HG03039 (cell line): ENCODE data around the gene FAM222A.

Experiments
- ATAC-seq: cut with Tn5 transposase; IDR thresholded peaks from one replicate; pipeline ENCODE4 v1.9.1; 2021; ENCODE audit warnings: mild to moderate bottlenecking, moderate library complexity; ENCODE audit not compliant: unreplicated experiment

The FAM222A gene

DNA sequence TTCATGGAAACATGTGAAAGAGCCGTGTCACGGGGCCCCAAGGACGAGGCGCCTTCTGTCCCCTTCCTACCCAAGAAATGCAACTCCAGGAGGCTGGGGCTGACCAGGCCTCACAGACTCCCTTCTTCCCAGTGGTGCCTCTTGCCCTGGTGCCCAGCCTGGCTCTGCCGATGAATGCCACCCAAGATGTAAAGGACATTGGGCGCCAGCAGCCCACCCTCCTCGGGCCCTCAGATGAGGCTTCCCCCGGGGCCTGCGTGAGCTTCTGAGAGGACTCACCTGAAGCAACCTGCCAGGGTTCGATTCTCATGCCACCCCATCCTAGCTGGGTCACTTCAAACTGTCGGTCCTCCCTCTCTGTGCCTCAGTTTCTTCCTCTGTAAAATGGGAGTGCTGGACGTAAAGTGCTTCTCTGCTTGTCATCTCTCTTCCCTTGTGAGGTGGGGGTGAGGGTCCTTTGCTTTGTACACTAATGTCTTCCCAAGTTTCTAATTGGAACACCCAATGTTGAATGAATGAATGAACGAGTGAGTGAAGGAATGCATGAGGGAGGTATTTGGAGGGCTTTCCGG, 10.8 kb downstream of the FAM222A start:
- ATAC-seq: no peak

- ATAC-seq: no peak
These were observed 11.9 kb downstream of the FAM222A start for GRCh38 chr12:109725321-109726105.

- no peak for ATAC-seq
These were observed 12.5 kb downstream of the FAM222A start for GRCh38 chr12:109726106-109726497.

- no peak for ATAC-seq
These were observed 12.9 kb downstream of the FAM222A start for GRCh38 chr12:109726511-109727038.

GRCh38 chr12:109727039-109727723, 13.6 kb downstream of the FAM222A start:
- ATAC-seq: no peak

- ATAC-seq: no peak
These were observed 14.4 kb downstream of the FAM222A start for GRCh38 chr12:109727746-109728726.

- no peak for ATAC-seq
These were observed 15.3 kb downstream of the FAM222A start for GRCh38 chr12:109728921-109729320.

DNA sequence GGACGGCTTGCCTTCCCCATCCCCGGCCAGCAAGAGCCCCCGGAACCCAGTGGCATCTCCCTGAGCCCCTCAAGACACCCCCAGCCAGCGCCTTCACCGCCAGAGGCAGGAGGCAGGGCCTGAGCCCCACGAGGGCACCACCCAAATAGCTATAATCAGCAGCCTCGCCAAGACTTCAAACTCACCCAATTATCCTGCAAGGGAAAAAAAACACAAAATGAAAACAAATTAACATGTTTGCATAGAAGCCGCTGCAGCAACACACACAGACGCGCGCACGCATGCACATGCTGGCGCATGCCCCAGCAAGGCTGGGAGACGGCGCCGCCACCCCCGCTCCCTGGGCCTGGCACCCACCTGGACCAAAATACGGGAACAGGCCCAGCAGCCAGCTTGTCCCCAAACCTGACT, 15.8 kb downstream of the FAM222A start:
- ATAC-seq: no peak

DNA sequence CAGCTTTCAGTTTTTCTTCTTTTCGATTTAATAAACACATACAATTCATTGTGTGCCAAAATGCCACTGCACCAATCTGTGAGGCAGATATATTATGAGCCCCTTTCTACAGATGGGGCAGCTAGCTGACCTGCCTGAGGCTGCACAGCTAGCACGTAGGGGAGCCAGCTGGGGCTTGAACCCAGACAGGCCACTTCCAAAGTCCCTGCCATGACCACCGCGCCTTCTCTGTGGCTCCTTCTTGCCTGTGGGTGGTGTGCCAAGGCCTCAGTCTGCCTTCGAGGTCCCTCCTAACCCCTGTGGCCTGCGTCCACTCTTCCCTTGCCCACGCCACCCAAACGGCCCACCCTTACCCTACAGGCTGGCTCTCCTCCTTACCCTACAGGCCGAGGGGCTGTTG, 16.2 kb downstream of the FAM222A start:
- ATAC-seq: no peak

DNA sequence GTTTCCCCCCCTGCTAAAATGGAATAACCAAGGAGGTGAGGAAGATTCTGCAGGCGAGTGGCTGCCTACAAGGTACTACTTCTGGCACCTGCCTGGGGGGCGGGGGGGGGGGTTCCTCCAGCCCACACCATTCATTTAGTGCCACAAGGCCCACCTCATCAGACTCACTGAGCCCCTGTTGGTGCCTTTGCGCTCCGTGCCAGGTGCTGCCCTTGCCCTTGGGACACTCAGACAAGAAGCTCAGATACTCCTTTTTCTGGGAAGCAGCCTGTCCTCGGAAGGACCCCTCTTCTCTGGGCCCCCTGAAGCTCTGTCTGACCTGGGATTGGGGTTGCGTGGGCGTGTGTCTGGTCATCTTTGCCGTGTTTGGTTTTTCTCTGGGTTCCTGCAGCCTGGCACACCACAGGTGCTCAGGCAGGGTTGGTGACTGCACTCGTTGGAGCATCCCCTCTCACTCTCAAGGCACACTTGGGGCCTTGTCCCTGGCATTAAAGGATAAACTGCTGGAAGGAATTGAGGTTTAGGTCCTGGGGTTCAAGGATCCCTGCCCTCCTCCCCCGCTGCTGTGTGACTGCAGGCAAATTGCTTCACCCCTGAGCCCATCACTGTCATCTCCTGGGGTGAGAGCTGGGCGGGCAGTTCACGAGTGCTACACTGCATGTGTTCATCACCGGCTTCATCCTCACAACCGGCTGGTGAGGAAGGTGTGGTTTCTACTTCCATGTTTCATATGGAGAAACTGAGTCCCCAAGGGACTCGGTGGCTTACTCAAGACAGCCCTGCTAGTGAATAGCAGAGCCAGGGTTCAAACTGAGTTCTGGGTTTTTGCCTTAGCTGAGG, 16.9 kb downstream of the FAM222A start:
- no peak for ATAC-seq

- ATAC-seq: no peak
These were observed 17.7 kb downstream of the FAM222A start for GRCh38 chr12:109731231-109731731.

GRCh38 chr12:109731806-109732205, 18.2 kb downstream of the FAM222A start:
- no peak for ATAC-seq

GRCh38 chr12:109732321-109733305, 19.0 kb downstream of the FAM222A start:
- ATAC-seq: no peak

DNA sequence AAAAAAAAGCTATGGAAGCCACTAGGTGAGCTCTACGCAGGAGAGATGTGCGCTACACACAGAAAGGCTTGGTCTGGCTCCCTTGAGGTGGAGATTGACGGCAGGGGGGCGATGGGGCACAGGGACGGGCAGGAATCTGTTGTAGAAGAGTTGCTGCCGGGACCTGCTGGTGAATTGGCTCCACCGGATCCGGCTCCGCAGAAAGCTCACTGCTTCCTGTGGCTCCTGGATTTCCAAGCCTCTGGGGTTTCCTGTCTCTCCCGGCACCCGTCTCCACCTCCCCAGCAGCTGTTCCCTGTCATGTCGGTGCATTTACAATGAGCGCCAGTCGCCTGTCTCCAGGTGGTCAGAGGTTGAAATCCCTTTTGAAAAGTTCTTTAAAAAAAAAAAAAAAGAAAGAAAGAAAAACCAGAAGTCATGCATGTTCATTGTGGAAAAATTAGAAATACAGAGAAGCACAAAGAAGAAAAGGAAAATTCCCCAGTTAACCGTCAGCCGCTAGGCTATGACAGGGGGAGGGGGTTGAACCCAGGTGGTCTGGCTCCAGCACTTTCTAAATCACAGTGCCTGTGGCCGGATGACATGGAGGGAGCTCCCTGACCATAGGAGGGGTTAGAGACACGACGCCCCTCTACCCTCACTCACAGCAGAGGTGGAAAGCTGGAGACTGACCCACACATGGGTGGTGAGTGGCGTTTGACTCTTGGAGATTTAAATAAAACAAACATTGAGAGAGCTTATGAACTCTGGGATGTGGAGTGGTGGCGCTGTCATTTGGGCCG, 20.8 kb downstream of the FAM222A start:
- ATAC-seq: no peak

GRCh38 chr12:109735051-109735521, 21.5 kb downstream of the FAM222A start:
- no peak for ATAC-seq

DNA sequence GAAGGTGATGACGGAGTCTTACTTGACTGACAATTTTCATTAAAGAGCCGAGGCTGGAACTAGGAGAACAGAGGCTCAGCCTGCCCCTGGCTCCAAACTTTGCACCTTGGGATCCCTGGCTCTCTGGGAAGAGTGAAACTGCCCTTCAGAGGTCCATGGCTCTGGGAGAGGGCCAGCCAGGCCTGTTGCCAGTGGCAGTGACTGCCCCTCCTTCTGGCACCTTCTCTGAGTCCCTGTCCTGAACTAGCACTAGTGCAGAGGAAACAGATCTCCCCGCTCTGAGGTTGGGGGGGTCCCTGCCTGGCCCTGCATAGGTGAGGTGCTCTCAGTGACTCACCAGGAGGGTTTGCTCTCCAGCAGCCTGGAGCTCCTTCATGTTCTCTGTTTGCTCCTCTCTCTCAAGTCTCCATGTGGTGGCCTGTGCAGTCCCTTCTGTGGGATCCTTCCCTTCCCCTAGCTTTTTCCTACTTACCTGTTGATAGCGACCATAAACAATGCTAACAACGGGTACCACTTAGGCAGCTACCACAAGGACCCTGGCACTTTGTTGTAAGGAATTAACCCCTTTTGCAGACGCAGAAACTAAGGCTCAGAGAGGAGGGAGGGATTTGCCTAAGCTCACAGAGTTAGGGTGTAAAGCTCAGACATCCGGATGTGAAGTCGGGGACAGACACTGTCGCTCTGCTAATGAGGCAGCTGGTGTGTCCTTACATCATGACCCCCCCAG, 22.4 kb downstream of the FAM222A start:
- ATAC-seq: no peak
